Uterus (tissue), 2 donors: ENCODE measurements around the gene F10.

ENCODE experiments used
- CTCF ChIP-seq, 4 experiments: fragments of 200-600 bp in 2 of 4; fragments of 450-650 bp in 2 of 4; sonication (generic) in 2 of 4; IDR thresholded peaks; one replicate each; pipeline ENCODE4 v1.5.1; 2016 to 2019; ENCODE audit warnings: antibody characterized with exemption in 4 of 4, mild to moderate bottlenecking in 2 of 4, moderate library complexity in 1 of 4
- POLR2A ChIP-seq, 2 donors: fragments of 450-650 bp; IDR thresholded peaks; one replicate each; pipeline ENCODE4 v1.6.1; 2016; ENCODE audit warnings: antibody characterized with exemption in 2 of 2, mild to moderate bottlenecking in 1 of 2, moderate library complexity in 1 of 2

GRCh38 chr13:113147206-113147605, 24.6 kb downstream of the F10 start:
- TF ChIP-seq CTCF (IDR thresholded peaks at IDR 0.05) (no peak), POLR2A (IDR thresholded peaks at IDR 0.05) (no peak)
